Measurements from ENCODE around the gene ADAM22.

ADAM22 gene

GRCh38 chr7:87948371-87948770 is 14.3 kb downstream of the ADAM22 start:
- no peak for DNase-seq (ENCODE audit: low read depth in 2 of 3, low spot score in 2 of 3)

DNA sequence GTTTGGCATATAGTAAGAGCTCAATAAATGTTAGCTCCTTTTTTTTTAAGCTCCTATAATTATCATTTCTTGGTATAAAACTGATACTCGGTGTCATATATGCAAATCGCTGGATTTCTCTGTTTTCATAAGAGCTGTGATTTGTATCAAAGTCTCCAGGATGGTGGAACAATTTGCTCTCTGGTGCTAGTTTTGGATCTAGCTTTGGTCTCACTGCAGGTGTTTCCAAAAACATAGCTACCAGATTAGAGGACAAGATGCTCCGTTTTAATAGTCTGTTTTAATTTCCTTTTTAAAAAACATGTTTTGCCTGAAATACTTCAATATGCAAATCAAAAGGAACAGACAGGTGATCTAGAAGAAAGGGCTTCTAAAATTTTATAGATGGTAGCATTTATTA is 25.3 kb downstream of the ADAM22 start:
- DNase-seq (ENCODE audit: low read depth in 2 of 3, low spot score in 2 of 3): no peak

GRCh38 chr7:87960239-87960638 is 26.2 kb downstream of the ADAM22 start:
- no peak for DNase-seq (ENCODE audit: low read depth in 2 of 3, low spot score in 2 of 3)

GRCh38 chr7:87961754-87962153 is 27.7 kb downstream of the ADAM22 start:
- no peak for DNase-seq (ENCODE audit: low read depth in 2 of 3, low spot score in 2 of 3)

GRCh38 chr7:87966271-87966670 is 32.2 kb downstream of the ADAM22 start:
- no peak for DNase-seq (ENCODE audit: low read depth in 2 of 3, low spot score in 2 of 3)

GRCh38 chr7:87968021-87968420 is 34.0 kb downstream of the ADAM22 start:
- DNase-seq (ENCODE audit: low read depth in 2 of 3, low spot score in 2 of 3): no peak

GRCh38 chr7:87982116-87982515 is 48.1 kb downstream of the ADAM22 start:
- no peak for DNase-seq (ENCODE audit: low read depth in 2 of 3, low spot score in 2 of 3)

- no peak for DNase-seq (ENCODE audit: low read depth in 2 of 3, low spot score in 2 of 3)
Observed at GRCh38 chr7:87984088-87984487, 50.0 kb downstream of the ADAM22 start.

- no peak for DNase-seq (ENCODE audit: low read depth in 2 of 3, low spot score in 2 of 3)
Observed at GRCh38 chr7:87993269-87993668, 59.2 kb downstream of the ADAM22 start.

GRCh38 chr7:87999261-87999660 is 65.2 kb downstream of the ADAM22 start:
- DNase-seq (ENCODE audit: low read depth in 2 of 3, low spot score in 2 of 3): no peak

GRCh38 chr7:88001744-88002530 is 67.9 kb downstream of the ADAM22 start:
- DNase-seq (ENCODE audit: low read depth in 2 of 3, low spot score in 2 of 3): no peak

DNA sequence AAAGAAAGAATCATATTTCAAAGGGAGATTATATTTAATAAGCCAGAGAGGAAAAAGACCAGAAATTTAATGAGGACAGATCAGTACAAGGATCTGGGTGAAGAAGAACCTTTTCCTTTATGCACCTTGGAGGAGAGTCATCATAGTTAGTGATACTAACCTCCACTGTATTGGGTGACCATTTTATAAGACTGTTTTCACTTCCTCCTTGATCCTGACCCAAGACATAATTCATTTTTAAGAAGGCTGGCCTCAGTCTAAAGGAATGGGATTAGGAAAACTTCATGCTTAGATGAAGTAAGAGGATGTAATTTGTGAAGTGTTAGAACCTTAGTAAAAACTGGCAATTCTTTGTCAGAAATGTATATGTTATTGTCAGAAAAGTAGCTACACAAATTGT is 68.6 kb downstream of the ADAM22 start:
- no peak for DNase-seq (ENCODE audit: low read depth in 2 of 3, low spot score in 2 of 3)

DNA sequence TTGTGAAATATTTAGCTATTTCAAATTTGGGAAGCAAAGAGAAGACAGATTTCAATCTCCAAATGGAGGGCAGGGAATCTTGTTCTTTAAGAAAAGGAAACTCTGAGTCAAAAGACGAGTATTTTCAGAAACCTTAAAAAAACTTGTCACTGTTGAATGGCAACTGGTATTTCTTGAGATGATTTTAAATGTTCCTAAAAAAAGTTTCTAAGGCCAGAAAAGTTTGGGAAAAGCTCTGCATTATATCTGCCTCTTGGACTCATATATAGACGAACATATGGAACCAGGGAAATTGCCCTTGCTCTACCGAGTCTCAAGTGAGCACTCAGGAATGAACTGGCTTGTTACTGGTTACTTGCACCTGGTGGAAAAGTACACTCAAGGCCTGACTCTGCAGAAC is 69.5 kb downstream of the ADAM22 start:
- no peak for DNase-seq (ENCODE audit: low read depth in 2 of 3, low spot score in 2 of 3)

DNA sequence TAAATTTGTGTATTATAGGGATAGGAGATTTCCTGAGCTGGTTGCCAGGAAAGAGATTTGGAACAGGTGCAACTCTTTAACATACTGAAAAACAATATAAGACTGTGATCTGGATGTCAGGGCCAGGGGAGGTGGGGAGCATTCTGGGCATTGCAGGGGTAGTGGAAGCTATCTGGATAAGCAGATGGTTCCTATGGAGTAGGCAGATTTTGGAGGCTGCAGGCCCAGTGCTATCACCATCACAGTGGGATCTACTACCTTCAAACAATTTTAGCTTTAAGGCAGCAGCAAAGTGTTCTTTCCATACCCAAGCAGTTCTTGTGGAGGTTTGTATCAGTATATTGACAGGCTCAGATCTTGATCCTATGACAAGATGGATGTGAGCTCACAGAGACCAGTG is 71.1 kb downstream of the ADAM22 start:
- no peak for DNase-seq (ENCODE audit: low read depth in 2 of 3, low spot score in 2 of 3)

- DNase-seq (ENCODE audit: low read depth in 2 of 3, low spot score in 2 of 3): no peak
Observed at GRCh38 chr7:88009651-88010050, 75.6 kb downstream of the ADAM22 start.

- DNase-seq (ENCODE audit: low read depth in 2 of 3, low spot score in 2 of 3): no peak
Observed at GRCh38 chr7:88012086-88012485, 78.0 kb downstream of the ADAM22 start.

GRCh38 chr7:88013981-88014380 is 79.9 kb downstream of the ADAM22 start:
- no peak for DNase-seq (ENCODE audit: low read depth in 2 of 3, low spot score in 2 of 3)

- no peak for DNase-seq (ENCODE audit: low read depth in 2 of 3, low spot score in 2 of 3)
Observed at GRCh38 chr7:88014581-88014980, 80.5 kb downstream of the ADAM22 start.

GRCh38 chr7:88015309-88015708 is 81.3 kb downstream of the ADAM22 start:
- no peak for DNase-seq (ENCODE audit: low read depth in 2 of 3, low spot score in 2 of 3)

DNA sequence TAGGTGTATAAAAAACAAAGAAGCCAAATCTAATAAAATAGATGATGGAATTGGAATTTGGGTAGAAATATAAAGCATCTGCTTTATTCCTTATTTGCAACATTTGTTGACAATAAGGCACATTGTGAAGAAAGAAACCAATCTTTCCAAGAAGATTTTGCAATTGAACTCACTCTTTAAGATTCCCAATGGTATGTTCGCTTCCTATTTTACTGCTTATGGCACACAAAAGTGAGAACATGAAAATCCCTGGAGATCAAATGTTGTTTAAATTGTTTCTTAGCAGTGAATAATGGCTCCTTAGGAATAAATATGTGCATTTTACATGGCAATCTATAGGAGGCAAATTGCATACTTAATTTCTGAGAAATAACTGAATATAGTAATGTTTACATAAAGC is 84.5 kb downstream of the ADAM22 start:
- no peak for DNase-seq (ENCODE audit: low read depth in 2 of 3, low spot score in 2 of 3)

DNA sequence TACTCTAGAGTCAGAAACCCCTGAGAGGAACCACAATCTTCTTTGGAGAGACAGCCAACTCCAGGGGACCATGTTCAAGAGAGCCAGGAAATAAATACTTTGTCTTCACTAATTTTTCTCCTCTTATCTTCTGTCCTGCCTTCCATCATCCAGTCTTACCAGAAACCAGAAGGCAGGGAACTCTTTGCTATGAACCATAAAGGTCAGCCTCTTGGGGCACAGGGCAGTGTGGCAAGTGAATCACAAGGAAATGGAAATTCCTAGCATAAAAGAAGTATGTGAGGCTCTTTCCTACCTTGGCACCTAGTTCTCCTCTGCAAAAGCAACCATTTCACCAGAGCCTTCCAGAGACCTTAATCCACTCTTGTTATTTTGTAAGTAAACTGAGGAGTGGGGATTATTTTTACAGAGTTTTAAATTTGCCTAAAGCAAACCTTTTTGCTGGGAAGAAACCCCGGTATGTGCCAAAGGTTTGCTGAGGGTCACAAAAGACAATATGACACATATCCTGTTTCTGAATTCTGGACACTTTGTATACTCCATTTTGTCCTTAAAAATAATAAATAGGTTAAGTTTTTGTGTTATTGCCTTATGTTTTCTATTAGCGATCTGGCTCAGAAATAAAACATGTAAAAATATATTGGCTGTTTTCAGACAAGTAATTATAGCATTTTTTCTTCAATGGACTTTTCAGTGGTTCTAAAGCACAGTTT is 87.1 kb downstream of the ADAM22 start:
- no peak for DNase-seq (ENCODE audit: low read depth in 2 of 3, low spot score in 2 of 3)

DNA sequence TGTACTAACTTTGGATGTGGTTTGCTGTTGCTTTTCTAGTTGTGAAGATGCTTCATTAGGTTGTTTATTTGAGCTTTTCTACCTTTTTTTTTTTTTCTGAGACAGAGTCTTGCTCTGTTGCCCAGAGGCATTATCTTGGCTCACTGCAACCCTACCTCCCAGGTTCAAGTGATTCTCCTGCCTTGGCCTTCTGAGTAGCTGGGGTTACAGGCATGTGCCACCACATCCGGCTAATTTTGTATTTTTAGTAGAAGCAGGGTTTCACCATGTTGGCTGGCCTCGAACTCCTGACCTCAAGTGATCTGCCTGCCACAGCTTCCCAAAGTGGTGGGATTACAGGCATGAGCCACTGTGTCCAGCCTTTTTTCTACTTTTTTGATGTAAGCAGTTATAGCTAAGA is 93.7 kb downstream of the ADAM22 start:
- no peak for DNase-seq (ENCODE audit: low read depth in 2 of 3, low spot score in 2 of 3)
